PFSK-1 (cell line): ENCODE data around the gene KCNQ1OT1.

ENCODE experiments used
- FOXP2 ChIP-seq: optimal IDR thresholded peaks from 2 replicates; pipeline ENCODE3; 2011; ENCODE audit warnings: borderline replicate concordance, control low read depth, inconsistent platforms; ENCODE audit not compliant: insufficient read depth; ENCODE audit errors: extremely low read length, extremely low read depth
- POLR2AphosphoS5 ChIP-seq: IDR thresholded peaks from 2 replicates; pipeline ENCODE4 v1.6.1; 2012; ENCODE audit warnings: low read depth, mild to moderate bottlenecking, control low read depth, low read length, moderate library complexity
- REST ChIP-seq, 2 experiments: IDR thresholded peaks; 2 replicates each; pipeline versions ENCODE4 v1.6.1 to v1.8.0; 2011 to 2012; ENCODE audit warnings: low read depth in 2 of 2, low read length in 2 of 2, control low read depth in 1 of 2, inconsistent platforms in 1 of 2, mild to moderate bottlenecking in 1 of 2, moderate library complexity in 1 of 2; ENCODE audit not compliant: insufficient read depth in 1 of 2
- SIN3A ChIP-seq: IDR thresholded peaks from 2 replicates; pipeline ENCODE4 v1.6.1; 2012; ENCODE audit warnings: mild to moderate bottlenecking, low read length, moderate library complexity, borderline replicate concordance; ENCODE audit not compliant: insufficient read depth
- TAF1 ChIP-seq: IDR thresholded peaks from 2 replicates; pipeline ENCODE4 v1.6.1; 2012; ENCODE audit warnings: low read length, control low read depth, borderline replicate concordance; ENCODE audit not compliant: insufficient read depth

The KCNQ1OT1 gene

GRCh38 chr11:2718817-2719438 is 19.1 kb upstream of the KCNQ1OT1 start:
- TF ChIP-seq FOXP2 = no peak
- TF ChIP-seq TAF1 = no peak
- TF ChIP-seq SIN3A = no peak
- TF ChIP-seq REST (IDR thresholded peaks at IDR 0.05; ENCODE audit: insufficient read depth in 1 of 2, low read depth in 2 of 2, low read length in 2 of 2) = no peak
- TF ChIP-seq POLR2AphosphoS5 = no peak

DNA sequence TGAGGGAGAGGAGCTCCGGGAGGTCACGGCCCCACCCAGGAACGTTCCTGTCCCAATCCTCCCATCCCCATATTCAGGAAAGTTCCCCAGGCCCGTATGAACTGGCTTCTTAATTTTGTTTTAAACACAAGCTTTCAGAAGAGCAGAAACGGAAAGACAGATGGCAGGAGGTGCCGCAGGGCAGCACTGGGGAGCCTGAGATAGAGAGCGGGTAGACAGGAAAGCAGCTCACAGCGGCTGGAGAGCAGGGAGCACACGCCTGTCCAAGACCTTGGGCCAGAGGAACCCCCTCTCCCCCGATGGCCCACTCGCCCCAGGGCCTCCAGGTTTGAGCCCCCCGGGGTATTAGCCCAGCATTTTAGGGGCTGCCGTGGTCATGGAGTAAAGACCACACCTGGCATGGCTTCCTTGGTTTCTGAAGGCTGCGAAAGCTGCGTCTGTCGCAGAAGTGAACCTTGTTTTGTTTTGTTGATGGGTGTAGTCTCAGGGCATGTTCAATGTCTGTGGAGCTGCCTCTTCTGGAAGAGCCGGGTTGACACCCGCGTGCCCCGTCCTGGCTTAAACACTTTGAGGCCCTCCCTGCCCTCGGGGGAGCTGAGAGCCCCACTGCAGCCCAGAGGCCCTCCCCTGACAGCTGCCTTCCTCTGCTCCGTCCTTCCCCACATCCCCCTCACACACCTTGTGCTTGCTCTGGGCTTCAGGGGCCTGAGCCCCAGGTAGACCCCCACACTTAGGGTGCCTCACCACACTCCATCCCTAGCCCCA is 17.9 kb upstream of the KCNQ1OT1 start:
- no peak for TF ChIP-seq FOXP2
- TF ChIP-seq TAF1 = no peak
- TF ChIP-seq SIN3A = no peak
- no peak for TF ChIP-seq POLR2AphosphoS5
- TF ChIP-seq REST (IDR thresholded peaks at IDR 0.05; ENCODE audit: insufficient read depth in 1 of 2, low read depth in 2 of 2, low read length in 2 of 2) = no peak

- TF ChIP-seq POLR2AphosphoS5 (no peak), FOXP2 (no peak), REST (IDR thresholded peaks at IDR 0.05; ENCODE audit: insufficient read depth in 1 of 2, low read depth in 2 of 2, low read length in 2 of 2) (no peak), TAF1 (no peak), SIN3A (no peak)
Observed at GRCh38 chr11:2716376-2717095, 16.7 kb upstream of the KCNQ1OT1 start.

- TF ChIP-seq SIN3A (no peak), TAF1 (no peak), FOXP2 (no peak), REST (IDR thresholded peaks at IDR 0.05; ENCODE audit: insufficient read depth in 1 of 2, low read depth in 2 of 2, low read length in 2 of 2) (no peak), POLR2AphosphoS5 (no peak)
Observed at GRCh38 chr11:2715716-2716350, 16.0 kb upstream of the KCNQ1OT1 start.
